Activated T-cell treated with anti-CD3 and anti-CD28 coated beads, Interleukin-2, amount 50 U/mL, for 1 hour (primary cell): ENCODE data around the gene SPG21.
"Not testable (repeated sequence)": the region's sequence is repeated elsewhere in the genome, so short reads cannot be mapped to it uniquely, and the experiment has no call there.

Source experiments
- DNase-seq: peaks from one replicate; pipeline ENCODE4 v3.0.0-alpha.2; 2020

Gene SPG21

GRCh38 chr15:64989416-64990167 lies at the start of gene SPG21:
SPG21 (minus strand) TSS chr15:64989914; CDS start chr15:64983569, 6,345 bp downstream.
- peak; percentile 90 for DNase-seq

- no peak for DNase-seq
Observed at GRCh38 chr15:65038836-65039235, 49.1 kb upstream of the SPG21 start.

GRCh38 chr15:65038428-65038827 lies 48.7 kb upstream of the SPG21 start:
- DNase-seq = no peak

GRCh38 chr15:65037309-65037708 lies 47.6 kb upstream of the SPG21 start:
- DNase-seq = no peak

GRCh38 chr15:65034719-65035118 lies 45.0 kb upstream of the SPG21 start:
- no peak for DNase-seq

GRCh38 chr15:65033659-65034269 lies 44.0 kb upstream of the SPG21 start:
- DNase-seq = no peak

- peak; percentile 44 for DNase-seq
Observed at GRCh38 chr15:65032801-65033537, 43.3 kb upstream of the SPG21 start.

GRCh38 chr15:65029736-65030208 lies 40.1 kb upstream of the SPG21 start:
- peak; percentile 24 for DNase-seq

GRCh38 chr15:65028921-65029735 lies 39.4 kb upstream of the SPG21 start, which contains the start of gene MTFMT:
MTFMT (minus strand) TSS chr15:65029639; CDS start chr15:65029613, 26 bp downstream.
- peak; percentile 96 for DNase-seq

GRCh38 chr15:65028338-65028737 lies 38.6 kb upstream of the SPG21 start:
- DNase-seq = no peak

GRCh38 chr15:65027593-65027992 lies 37.9 kb upstream of the SPG21 start:
- DNase-seq = no peak

GRCh38 chr15:65026756-65027155 lies 37.0 kb upstream of the SPG21 start:
- no peak for DNase-seq

- no peak for DNase-seq
Observed at GRCh38 chr15:65021488-65021887, 31.8 kb upstream of the SPG21 start.

GRCh38 chr15:65020419-65020818 lies 30.7 kb upstream of the SPG21 start:
- DNase-seq = no peak

- not testable (repeated sequence) for DNase-seq
Observed at GRCh38 chr15:65011198-65011597, 21.5 kb upstream of the SPG21 start.

- no peak for DNase-seq
Observed at GRCh38 chr15:65008983-65009382, 19.3 kb upstream of the SPG21 start.

GRCh38 chr15:65006876-65007275 lies 17.2 kb upstream of the SPG21 start:
- no peak for DNase-seq

- DNase-seq = no peak
Observed at GRCh38 chr15:65004993-65005392, 15.3 kb upstream of the SPG21 start.

- no peak for DNase-seq
Observed at GRCh38 chr15:64997745-64998375, 8.1 kb upstream of the SPG21 start.

GRCh38 chr15:64997066-64997465 lies 7.4 kb upstream of the SPG21 start:
- no peak for DNase-seq

- DNase-seq = no peak
Observed at GRCh38 chr15:64993290-64993689, 3.6 kb upstream of the SPG21 start.

GRCh38 chr15:64991536-64992135 lies 1.9 kb upstream of the SPG21 start:
- DNase-seq = no peak
